Mesothelial cell of epicardium (in vitro differentiated cells): ENCODE measurements around the gene KCNH1. TPM values are rescaled to one million over a fixed set of nuclear protein-coding genes. Genes with fewer than 3 reads are reported as not detected.

Experiments
- DNase-seq, 2 experiments: peaks; one replicate each; pipeline ENCODE4 v3.0.0; 2021; ENCODE audit warnings: low spot score in 2 of 2; ENCODE audit not compliant: unreplicated experiment in 2 of 2
- H3K27ac Mint-ChIP-seq: 2 replicates; pipeline ENCODE4 v1.8.0; 2021; ENCODE audit warnings: mixed read lengths
- H3K27me3 Mint-ChIP-seq: 2 replicates; pipeline ENCODE4 v1.8.0; 2021; ENCODE audit warnings: low read depth, mixed read lengths
- H3K36me3 Mint-ChIP-seq: 2 replicates; pipeline ENCODE4 v1.8.0; 2021; ENCODE audit warnings: mixed read lengths
- H3K4me1 Mint-ChIP-seq: 2 replicates; pipeline ENCODE4 v1.8.0; 2021; ENCODE audit warnings: mixed read lengths
- H3K4me3 Mint-ChIP-seq: 2 replicates; pipeline ENCODE4 v1.8.0; 2021; ENCODE audit warnings: mild to moderate bottlenecking, moderate library complexity, mixed read lengths
- H3K9me3 Mint-ChIP-seq: 2 replicates; pipeline ENCODE4 v1.8.0; 2021; ENCODE audit warnings: mixed read lengths
- CTCF ChIP-seq: fragments of 200-600 bp; sonication (generic); IDR thresholded peaks from one replicate; pipeline ENCODE4 v1.5.0; 2021; ENCODE audit warnings: antibody characterized with exemption; ENCODE audit not compliant: unreplicated experiment
- total RNA-seq: library from RNA; stranded (reverse); gene quantifications from 3 replicates; pipeline ENCODE4 v1.2.1, GENCODE V29; 2021

The KCNH1 gene
- total RNA-seq, 1 donor from 2014 or later, result 0.34 TPM

- H3K27me3 Mint-ChIP-seq, result no peaks in the 10 kb centered on the region
- peaks cover 8% of the 10 kb centered on the region for H3K4me1 Mint-ChIP-seq
- H3K27ac Mint-ChIP-seq, result peak overlapping the region; percentile 7
- no peak overlapping the region for H3K4me3 Mint-ChIP-seq
- no peaks in the 10 kb centered on the region for H3K9me3 Mint-ChIP-seq
- no peak for TF ChIP-seq CTCF
- no peaks in the 10 kb centered on the region for H3K36me3 Mint-ChIP-seq
- no peak for DNase-seq
These were observed 502.5 kb downstream of the KCNH1 start for GRCh38 chr1:210631399-210631798.

- Mint-ChIP-seq H3K4me1 (peaks cover 8% of the 10 kb centered on the region), H3K9me3 (no peaks in the 10 kb centered on the region), H3K4me3 (no peak overlapping the region), H3K27me3 (no peaks in the 10 kb centered on the region), H3K27ac (no peak overlapping the region), H3K36me3 (no peaks in the 10 kb centered on the region)
- no peak for TF ChIP-seq CTCF
- DNase-seq, result no peak
These were observed 504.7 kb downstream of the KCNH1 start for GRCh38 chr1:210629276-210629675.

- H3K4me1 Mint-ChIP-seq, result peaks cover 8% of the 10 kb centered on the region
- no peak overlapping the region for H3K27ac Mint-ChIP-seq
- H3K27me3 Mint-ChIP-seq, result no peaks in the 10 kb centered on the region
- H3K9me3 Mint-ChIP-seq, result no peaks in the 10 kb centered on the region
- no peak for DNase-seq
- H3K36me3 Mint-ChIP-seq, result no peaks in the 10 kb centered on the region
- no peak overlapping the region for H3K4me3 Mint-ChIP-seq
- TF ChIP-seq CTCF, result no peak
These were observed 506.2 kb downstream of the KCNH1 start for GRCh38 chr1:210627755-210628154.

Other genes with a start within 250 kb of the KCNH1 start
- 77.8 to 78.9 TPM (median 78.7 TPM) in 3 replicates for gene RCOR3, start 125.2 kb upstream of the KCNH1 start, total RNA-seq
- 45.6 to 47.6 TPM (median 46.6 TPM) in 3 replicates for gene TRAF5, start 192.7 kb upstream of the KCNH1 start, total RNA-seq